OCI-LY7 (cell line): Measurements from ENCODE around the gene DUOXA1. TPM values are rescaled to one million over a fixed set of nuclear protein-coding genes. Genes with fewer than 3 reads are reported as not detected.

ENCODE experiments used
- BruUV-seq: library from RNA; stranded (reverse); fragments of 400-500 nt; replicated peaks from 2 replicates; lab custom pipeline; 2021; lab: Mats Ljungman, UMichigan
- CTCF ChIA-PET: fragments of 300-600 bp; sonication (Branson Sonifier 250); formaldehyde crosslinking; loops from one replicate; lab custom pipeline; 2022; ENCODE audit warnings: antibody characterized with exemption; ENCODE audit not compliant: unreplicated experiment; lab: Charles Lee
- POLR2A ChIA-PET: fragments of 300-600 bp; sonication (Branson Sonifier 250); formaldehyde crosslinking; loops from one replicate; lab custom pipeline; 2022; ENCODE audit warnings: antibody characterized with exemption; lab: Charles Lee
- DNase-seq: peaks from one replicate; pipeline ENCODE4 v3.0.0-alpha.2; 2015; ENCODE audit warnings: low spot score
- H2AFZ ChIP-seq: fragments of 200-600 bp; sonication (generic), shearing (Covaris generic); 2 replicates; pipeline ENCODE4 v1.6.1; 2014; ENCODE audit warnings: mild to moderate bottlenecking, antibody characterized with exemption, low read length, moderate library complexity
- H3K27ac ChIP-seq: fragments of 200-600 bp; sonication (generic); 2 replicates; pipeline ENCODE4 v1.5.1; 2014; ENCODE audit warnings: mixed run types, low read depth, mild to moderate bottlenecking, moderate library complexity, low read length, inconsistent platforms; ENCODE audit not compliant: poor library complexity, severe bottlenecking
- H3K36me3 ChIP-seq: fragments of 200-600 bp; sonication (generic); 2 replicates; pipeline ENCODE4 v1.6.1; 2014; ENCODE audit warnings: mild to moderate bottlenecking, antibody characterized with exemption, low read length, moderate library complexity, mixed read lengths; ENCODE audit not compliant: insufficient read depth
- H3K4me1 ChIP-seq: fragments of 200-600 bp; sonication (generic); 2 replicates; pipeline ENCODE4 v1.5.1; 2014; ENCODE audit warnings: mild to moderate bottlenecking, low read length; ENCODE audit not compliant: insufficient read depth, poor library complexity, severe bottlenecking
- H3K4me2 ChIP-seq: fragments of 200-600 bp; sonication (generic); 2 replicates; pipeline ENCODE4 v1.6.1; 2014; ENCODE audit warnings: mild to moderate bottlenecking, low read length
- H3K4me3 ChIP-seq: fragments of 200-600 bp; sonication (generic); 2 replicates; pipeline ENCODE4 v1.5.1; 2014; ENCODE audit warnings: mild to moderate bottlenecking, low read depth, low read length; ENCODE audit not compliant: poor library complexity, severe bottlenecking
- H3K79me2 ChIP-seq: fragments of 200-600 bp; sonication (generic); 2 replicates; pipeline ENCODE4 v1.6.1; 2016; ENCODE audit warnings: low read depth, mild to moderate bottlenecking, low read length, moderate library complexity, mixed read lengths; ENCODE audit not compliant: insufficient read depth
- H3K9me2 ChIP-seq: fragments of 200-600 bp; sonication (generic); 2 replicates; pipeline ENCODE4 v1.6.1; 2016; ENCODE audit warnings: mild to moderate bottlenecking, low read length, mixed read lengths; ENCODE audit not compliant: insufficient read depth
- H3K9me3 ChIP-seq: fragments of 200-600 bp; sonication (generic); 2 replicates; pipeline ENCODE4 v1.6.1; 2014; ENCODE audit warnings: mild to moderate bottlenecking, mixed run types, low read length, mixed read lengths
- H4K20me1 ChIP-seq: fragments of 200-600 bp; sonication (generic); 2 replicates; pipeline ENCODE4 v1.6.1; 2014; ENCODE audit warnings: mild to moderate bottlenecking, antibody characterized with exemption, low read length, moderate library complexity, mixed read lengths; ENCODE audit not compliant: insufficient read depth
- EZH2phosphoT487 ChIP-seq: fragments of 200-600 bp; sonication (generic); IDR thresholded peaks from 2 replicates; pipeline ENCODE4 v1.6.1; 2018; ENCODE audit warnings: low read depth, borderline replicate concordance, mild to moderate bottlenecking, mixed run types, antibody characterized with exemption, low read length, moderate library complexity, mixed read lengths
- intact Hi-C: fragments of 100-400 bp; cut with micrococcal nuclease; formaldehyde crosslinking; loops from one replicate; pipeline ENCODE4 v1.10.0; 2022; ENCODE audit not compliant: unreplicated experiment
- total RNA-seq, 2 experiments: library from RNA; depleted of rRNA in 1 of 2; stranded (reverse); fragments of >200 nt in 1 of 2; shearing (Covaris generic) in 1 of 2; gene quantifications; 2 replicates each; pipeline ENCODE4 v1.2.3, GENCODE V29; 2014 to 2022
- TF ChIP-seq, protein P1 (sequence below): fragments of 200-600 bp; sonication (generic); conservative IDR thresholded peaks from 2 replicates; pipeline ENCODE4 v1.5.1; 2014; ENCODE audit warnings: mild to moderate bottlenecking, antibody characterized with exemption, low read length, moderate library complexity, mixed read lengths

DUOXA1 gene
- total RNA-seq, 2 experiments from 2014 or later, result not detected

DNA sequence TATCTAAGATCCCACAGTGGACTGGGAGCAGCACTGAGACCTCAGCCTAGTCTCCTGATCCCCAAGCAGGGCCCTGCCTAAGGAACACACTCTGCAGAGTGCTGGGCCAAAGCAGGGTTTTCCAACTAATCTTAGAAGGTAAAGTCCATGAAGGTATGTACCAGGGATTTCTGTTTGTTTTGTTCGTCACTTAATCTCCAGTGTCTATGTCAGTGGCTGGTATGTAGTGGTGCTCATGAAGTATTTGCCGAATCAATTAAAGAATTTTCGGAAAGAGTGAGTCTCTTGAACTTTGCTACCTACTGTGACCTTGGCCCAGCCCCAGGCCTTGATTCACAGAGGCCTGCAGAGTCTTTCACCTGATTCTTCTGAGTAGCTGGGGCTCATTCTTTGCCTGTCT lies 1.8 kb upstream of the DUOXA1 start:
- Histone ChIP-seq H3K27ac (no peak overlapping the region), H4K20me1 (no peaks in the 10 kb centered on the region), H2AFZ (no peak overlapping the region), H3K9me2 (no peaks in the 10 kb centered on the region), H3K4me2 (no peak overlapping the region), H3K36me3 (no peaks in the 10 kb centered on the region), H3K4me1 (no peaks in the 10 kb centered on the region), H3K79me2 (no peaks in the 10 kb centered on the region), H3K4me3 (no peak overlapping the region), H3K9me3 (no peaks in the 10 kb centered on the region)
- no peak for DNase-seq
- ChIA-PET POLR2A (no interaction called here), CTCF (no interaction called here)
- BruUV-seq, result no TSS peak
- no peak for TF ChIP-seq EZH2phosphoT487
- TF ChIP-seq, protein P1, sequence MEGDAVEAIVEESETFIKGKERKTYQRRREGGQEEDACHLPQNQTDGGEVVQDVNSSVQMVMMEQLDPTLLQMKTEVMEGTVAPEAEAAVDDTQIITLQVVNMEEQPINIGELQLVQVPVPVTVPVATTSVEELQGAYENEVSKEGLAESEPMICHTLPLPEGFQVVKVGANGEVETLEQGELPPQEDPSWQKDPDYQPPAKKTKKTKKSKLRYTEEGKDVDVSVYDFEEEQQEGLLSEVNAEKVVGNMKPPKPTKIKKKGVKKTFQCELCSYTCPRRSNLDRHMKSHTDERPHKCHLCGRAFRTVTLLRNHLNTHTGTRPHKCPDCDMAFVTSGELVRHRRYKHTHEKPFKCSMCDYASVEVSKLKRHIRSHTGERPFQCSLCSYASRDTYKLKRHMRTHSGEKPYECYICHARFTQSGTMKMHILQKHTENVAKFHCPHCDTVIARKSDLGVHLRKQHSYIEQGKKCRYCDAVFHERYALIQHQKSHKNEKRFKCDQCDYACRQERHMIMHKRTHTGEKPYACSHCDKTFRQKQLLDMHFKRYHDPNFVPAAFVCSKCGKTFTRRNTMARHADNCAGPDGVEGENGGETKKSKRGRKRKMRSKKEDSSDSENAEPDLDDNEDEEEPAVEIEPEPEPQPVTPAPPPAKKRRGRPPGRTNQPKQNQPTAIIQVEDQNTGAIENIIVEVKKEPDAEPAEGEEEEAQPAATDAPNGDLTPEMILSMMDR, result no peak
- intact Hi-C loops, result no loop called here

DNA sequence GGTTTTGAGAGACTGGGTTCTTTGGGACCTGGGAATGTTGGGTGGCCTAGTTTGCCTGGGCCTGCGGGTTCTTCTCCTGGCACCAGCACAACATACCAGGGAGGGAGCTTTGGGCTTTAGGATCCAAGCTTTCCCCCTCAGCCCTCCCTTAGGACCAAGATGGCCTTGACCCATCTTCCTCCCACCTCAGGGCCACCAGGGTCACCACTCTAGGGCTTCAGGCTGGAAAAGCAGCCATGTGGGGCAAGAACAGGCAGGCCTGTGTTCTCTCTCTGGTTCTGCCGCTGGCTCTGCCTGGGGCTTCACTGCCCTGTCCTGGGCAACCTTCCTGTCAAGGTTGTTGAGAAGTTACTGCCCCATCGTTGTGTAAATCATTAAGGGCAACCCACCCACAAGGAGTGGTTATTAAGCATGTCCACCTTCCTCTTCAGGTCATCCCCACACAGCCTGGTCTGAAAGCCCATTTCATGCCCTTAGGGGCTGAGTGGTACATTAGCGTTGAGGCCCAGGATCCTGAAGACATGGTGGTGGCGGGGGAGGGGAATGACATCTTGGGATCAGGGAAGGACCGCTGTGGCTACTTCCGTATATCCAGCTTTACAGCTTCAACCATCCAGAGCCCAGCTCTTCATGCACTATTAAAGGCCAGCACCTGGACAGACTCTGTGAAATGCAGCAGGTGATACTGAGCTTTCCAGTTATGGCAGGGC lies 767 bp upstream of the DUOXA1 start:
- BruUV-seq, result no TSS peak
- no peaks in the 10 kb centered on the region for H3K36me3 ChIP-seq
- no peak overlapping the region for H3K4me2 ChIP-seq
- no peak for DNase-seq
- intact Hi-C loops, result no loop called here
- TF ChIP-seq, protein P1, result no peak
- no peak for TF ChIP-seq EZH2phosphoT487
- H2AFZ ChIP-seq, result no peak overlapping the region
- no peaks in the 10 kb centered on the region for H3K79me2 ChIP-seq
- H3K4me1 ChIP-seq, result no peaks in the 10 kb centered on the region
- H4K20me1 ChIP-seq, result no peaks in the 10 kb centered on the region
- no peaks in the 10 kb centered on the region for H3K9me2 ChIP-seq
- H3K4me3 ChIP-seq, result no peak overlapping the region
- CTCF ChIA-PET, result no interaction called here
- no peaks in the 10 kb centered on the region for H3K9me3 ChIP-seq
- H3K27ac ChIP-seq, result no peak overlapping the region
- POLR2A ChIA-PET, result no interaction called here

DNA sequence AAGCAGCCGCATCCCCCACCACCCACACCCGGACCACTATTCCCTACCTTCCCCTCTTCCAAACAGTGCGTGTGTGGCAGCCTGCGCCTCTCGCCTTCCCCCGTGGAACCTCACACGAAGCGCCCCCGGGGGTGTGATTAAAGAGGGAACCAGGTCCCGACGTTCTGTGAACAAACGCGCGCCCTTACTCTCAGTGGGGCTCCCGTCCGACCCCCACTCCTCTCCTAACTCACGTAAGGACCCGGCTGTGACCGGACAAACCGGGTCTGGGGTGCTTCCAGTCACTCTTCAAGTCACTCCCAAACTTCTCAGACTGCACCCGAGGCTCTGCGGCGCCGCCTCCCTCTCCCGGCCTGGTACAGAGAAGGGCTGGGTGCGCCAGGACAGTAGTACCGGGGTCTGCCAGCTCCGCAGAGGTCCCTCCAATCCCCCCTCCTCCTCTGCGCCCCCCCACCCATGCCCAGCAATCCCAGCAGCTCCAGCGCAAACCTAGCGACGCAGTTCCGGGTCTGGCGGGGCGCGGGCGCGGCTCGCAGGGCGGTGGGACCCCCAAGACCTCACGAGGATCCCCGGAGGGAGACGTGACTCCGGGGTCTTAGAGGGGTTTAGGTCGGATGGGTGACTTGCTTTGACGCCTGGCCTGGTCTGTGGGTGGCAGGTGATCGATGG lies 574 bp downstream of the DUOXA1 start:
- TF ChIP-seq EZH2phosphoT487, result no peak
- TF ChIP-seq, protein P1, result no peak
- no peak for DNase-seq
- POLR2A ChIA-PET, result no interaction called here
- Histone ChIP-seq H3K9me3 (no peaks in the 10 kb centered on the region), H3K9me2 (no peaks in the 10 kb centered on the region), H4K20me1 (no peaks in the 10 kb centered on the region), H3K4me1 (no peaks in the 10 kb centered on the region), H3K4me2 (no peak overlapping the region), H3K79me2 (no peaks in the 10 kb centered on the region), H3K4me3 (no peak overlapping the region), H2AFZ (no peak overlapping the region), H3K27ac (no peak overlapping the region), H3K36me3 (no peaks in the 10 kb centered on the region)
- CTCF ChIA-PET, result no interaction called here
- no TSS peak for BruUV-seq
- intact Hi-C loops, result loop anchor here (5.0 kb wide), 1 partner anchor 328 kb away; no protein-coding TSS in a partner anchor
